ENCODE measurements around the gene XYLT1. TPM values are rescaled to one million over a fixed set of nuclear protein-coding genes. Genes with fewer than 3 reads are reported as not detected.

Gene XYLT1
- total RNA-seq, 6 experiments from 2014 or later, result 22.0 to 51.1 (median 27.5) TPM

GRCh38 chr16:17334096-17334495 is 136.7 kb downstream of the XYLT1 start:
- no peaks in the 10 kb centered on the region for H3K9me3 Mint-ChIP-seq
- H3K27ac Mint-ChIP-seq, result peak overlapping the region; percentile 86
- H3K36me3 Mint-ChIP-seq (ENCODE audit: low read depth), result no peaks in the 10 kb centered on the region; the same call in 1 of the 2 replicates
- DNase-seq, result peak; percentile 87
- H3K4me1 Mint-ChIP-seq (ENCODE audit: low read depth), result peaks cover 25% of the 10 kb centered on the region
- TF ChIP-seq CTCF (IDR thresholded peaks at IDR 0.05), result no peak
- H3K27me3 Mint-ChIP-seq (ENCODE audit: insufficient read depth), result 0 out of 2 replicates have a peak, but pooled peaks cover 1% of the 10 kb centered on the region
- no peak overlapping the region for H3K4me3 Mint-ChIP-seq

GRCh38 chr16:17333229-17333628 is 137.5 kb downstream of the XYLT1 start:
- no peaks in the 10 kb centered on the region for H3K9me3 Mint-ChIP-seq
- peak overlapping the region; percentile 86; the same call in 1 of the 2 replicates for H3K27ac Mint-ChIP-seq
- H3K4me1 Mint-ChIP-seq (ENCODE audit: low read depth), result peaks cover 32% of the 10 kb centered on the region
- H3K27me3 Mint-ChIP-seq (ENCODE audit: insufficient read depth), result 0 out of 2 replicates have a peak, but pooled peaks cover 1% of the 10 kb centered on the region
- no peaks in the 10 kb centered on the region; the same call in 1 of the 2 replicates for H3K36me3 Mint-ChIP-seq (ENCODE audit: low read depth)
- no peak for DNase-seq
- no peak overlapping the region for H3K4me3 Mint-ChIP-seq
- no peak for TF ChIP-seq CTCF (IDR thresholded peaks at IDR 0.05)

GRCh38 chr16:17331991-17332390 is 138.8 kb downstream of the XYLT1 start:
- H3K36me3 Mint-ChIP-seq (ENCODE audit: low read depth), result no peaks in the 10 kb centered on the region
- H3K4me1 Mint-ChIP-seq (ENCODE audit: low read depth), result peaks cover 32% of the 10 kb centered on the region

GRCh38 chr16:17331071-17331607 is 139.6 kb downstream of the XYLT1 start:
- Mint-ChIP-seq H3K9me3 (no peaks in the 10 kb centered on the region), H3K27me3 (ENCODE audit: insufficient read depth) (0 out of 2 replicates have a peak, but pooled peaks cover 1% of the 10 kb centered on the region), H3K27ac (no peak overlapping the region), H3K4me3 (no peak overlapping the region), H3K36me3 (ENCODE audit: low read depth) (no peaks in the 10 kb centered on the region), H3K4me1 (ENCODE audit: low read depth) (peaks cover 29% of the 10 kb centered on the region)
- no peak for TF ChIP-seq CTCF (IDR thresholded peaks at IDR 0.05)
- no peak for DNase-seq

More at GRCh38 chr16:17331991-17332390, 138.8 kb downstream of the XYLT1 start:
- 0 out of 2 replicates have a peak, but pooled peaks cover 1% of the 10 kb centered on the region for H3K27me3 Mint-ChIP-seq (ENCODE audit: insufficient read depth)
- no peak overlapping the region for H3K27ac Mint-ChIP-seq
- no peak for DNase-seq
- H3K4me3 Mint-ChIP-seq, result no peak overlapping the region
- TF ChIP-seq CTCF (IDR thresholded peaks at IDR 0.05), result no peak
- no peaks in the 10 kb centered on the region for H3K9me3 Mint-ChIP-seq

- H3K9me3 Mint-ChIP-seq, result no peaks in the 10 kb centered on the region
- peaks cover 23% of the 10 kb centered on the region for H3K4me1 Mint-ChIP-seq (ENCODE audit: low read depth)
- no peak for DNase-seq
- no peak overlapping the region for H3K4me3 Mint-ChIP-seq
- H3K27ac Mint-ChIP-seq, result no peak overlapping the region
- 0 out of 2 replicates have a peak, but pooled peaks cover 1% of the 10 kb centered on the region for H3K27me3 Mint-ChIP-seq (ENCODE audit: insufficient read depth)
- no peaks in the 10 kb centered on the region for H3K36me3 Mint-ChIP-seq (ENCODE audit: low read depth)
- TF ChIP-seq CTCF (IDR thresholded peaks at IDR 0.05), result no peak
Measured at GRCh38 chr16:17330044-17330443, 140.7 kb downstream of the XYLT1 start.

Data from HFFc6 (cell line).